DMS 273 (cell line): ENCODE results near the gene TUBB4B.

Experiments used
- DNase-seq: peaks from one replicate; lab custom pipeline; 2025; ENCODE audit not compliant: unreplicated experiment; lab: John Stamatoyannopoulos, UW

TUBB4B gene

GRCh38 chr9:137225699-137226331, 15.3 kb upstream of the TUBB4B start:
- DNase-seq, result no peak

- no peak for DNase-seq
Observed at GRCh38 chr9:137226338-137227053, 14.6 kb upstream of the TUBB4B start.

DNA sequence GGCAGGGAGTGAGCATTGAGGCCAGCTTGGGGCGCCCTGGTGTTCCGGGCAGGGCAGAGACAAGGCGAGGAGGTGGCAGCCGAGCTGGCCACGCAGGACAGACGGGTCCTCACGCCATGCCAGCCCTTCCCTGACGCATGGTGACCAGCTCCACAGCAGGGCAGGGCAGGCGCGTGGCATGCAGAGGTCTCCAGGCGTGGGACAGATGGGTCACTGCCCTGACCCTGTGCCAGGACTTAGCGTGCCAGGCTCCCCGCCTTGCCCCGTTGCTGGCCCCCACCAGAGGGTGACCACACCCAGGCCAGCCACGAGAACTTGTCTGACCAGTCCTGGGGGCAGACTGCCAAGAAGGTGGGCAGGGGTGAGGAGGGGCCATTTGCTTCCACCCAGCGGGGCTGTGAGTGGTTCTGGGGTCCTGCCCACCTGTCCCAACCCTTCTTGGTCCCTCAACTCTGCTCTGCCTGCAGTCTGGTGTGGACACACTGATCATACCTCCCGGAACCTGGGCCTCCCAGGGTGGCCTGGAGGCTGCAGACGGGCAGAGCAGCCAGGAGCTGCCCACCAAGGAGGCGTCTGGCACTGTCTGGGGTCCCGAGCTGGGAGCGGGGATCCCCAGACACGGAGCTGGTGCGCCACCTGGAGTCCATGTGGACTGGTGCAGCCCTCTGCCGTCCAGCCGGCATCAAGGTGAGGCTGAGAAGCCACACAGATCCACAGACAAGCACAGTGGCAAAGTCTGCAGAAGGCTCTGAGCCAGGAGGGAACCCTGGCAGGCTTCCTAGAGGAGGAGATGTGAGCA, 13.8 kb upstream of the TUBB4B start, which contains the start of gene RNF224:
TSS of gene RNF224 (plus strand) at position 449 of the 799 bp plus-strand sequence. CDS start 834 bp downstream, outside the sequence.
- DNase-seq, result peak; percentile 89

- DNase-seq, result no peak
Observed at GRCh38 chr9:137227853-137228505, 13.1 kb upstream of the TUBB4B start.

DNA sequence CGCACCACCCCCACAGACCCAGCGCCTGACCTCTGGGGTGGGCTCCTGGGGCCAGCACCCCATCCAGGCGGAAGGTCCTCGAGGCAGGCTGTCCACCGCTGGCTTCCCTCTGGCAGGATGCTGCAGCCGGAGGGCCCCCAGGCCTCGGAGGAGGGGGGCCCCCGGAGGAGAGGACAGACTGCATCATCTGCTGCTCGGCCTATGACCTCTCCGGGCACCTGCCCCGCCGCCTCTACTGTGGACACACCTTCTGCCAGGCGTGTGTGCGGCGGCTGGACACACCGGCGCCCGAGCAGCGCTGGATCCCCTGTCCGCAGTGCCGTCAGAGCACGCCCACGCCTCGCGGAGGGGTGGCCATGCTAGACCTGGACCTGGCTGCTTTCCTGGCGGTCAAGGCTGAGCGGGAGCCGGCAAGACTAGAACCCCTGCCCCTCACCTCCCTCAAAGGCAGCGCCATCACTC, 12.6 kb upstream of the TUBB4B start:
- DNase-seq, result no peak

- no peak for DNase-seq
Observed at GRCh38 chr9:137228968-137229896, 11.9 kb upstream of the TUBB4B start.

DNA sequence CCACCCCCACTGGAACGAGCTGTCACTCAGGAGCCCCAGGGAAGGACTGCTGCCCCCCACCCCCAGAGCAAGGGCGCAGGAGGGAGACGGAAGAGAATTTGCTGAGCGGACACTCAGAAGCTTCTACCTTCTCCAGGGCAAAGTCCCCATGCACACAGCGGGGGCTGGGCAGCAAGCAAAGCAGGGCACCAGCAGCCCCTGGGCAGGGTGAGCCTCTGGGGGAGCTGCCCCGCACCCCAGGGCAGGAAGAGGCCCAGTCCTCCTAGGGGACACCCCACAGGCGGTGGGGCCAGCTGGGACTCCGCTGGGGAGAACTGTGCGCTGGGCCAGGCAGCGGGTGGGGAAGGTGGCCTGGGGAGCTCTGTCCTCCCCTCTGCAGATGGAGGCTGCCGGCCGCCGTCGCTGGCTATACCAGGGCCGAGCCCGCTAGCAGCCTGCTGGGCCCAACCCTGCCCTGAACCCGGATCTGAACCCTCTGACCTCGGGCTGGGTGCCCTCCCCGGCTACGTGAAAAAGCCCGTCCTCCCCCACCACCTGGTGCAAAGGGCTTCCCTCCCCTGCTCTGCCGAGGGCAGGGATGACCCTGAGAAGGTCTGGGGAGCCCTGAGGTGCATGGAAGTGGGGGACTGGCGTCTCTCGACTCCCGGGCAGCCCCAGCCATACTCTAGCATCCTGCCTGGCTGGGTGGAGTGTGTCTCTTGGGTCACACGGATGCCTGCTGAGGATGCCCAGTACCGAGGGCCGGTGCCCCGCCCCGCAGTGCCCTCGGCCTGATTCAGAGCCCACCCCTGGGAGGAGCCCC, 11.0 kb upstream of the TUBB4B start:
- no peak for DNase-seq

GRCh38 chr9:137230705-137231371, 10.2 kb upstream of the TUBB4B start, which contains the start of gene SLC34A3:
SLC34A3 (plus strand) TSS chr9:137230901; CDS start chr9:137231703, 802 bp downstream.
- DNase-seq, result no peak

DNA sequence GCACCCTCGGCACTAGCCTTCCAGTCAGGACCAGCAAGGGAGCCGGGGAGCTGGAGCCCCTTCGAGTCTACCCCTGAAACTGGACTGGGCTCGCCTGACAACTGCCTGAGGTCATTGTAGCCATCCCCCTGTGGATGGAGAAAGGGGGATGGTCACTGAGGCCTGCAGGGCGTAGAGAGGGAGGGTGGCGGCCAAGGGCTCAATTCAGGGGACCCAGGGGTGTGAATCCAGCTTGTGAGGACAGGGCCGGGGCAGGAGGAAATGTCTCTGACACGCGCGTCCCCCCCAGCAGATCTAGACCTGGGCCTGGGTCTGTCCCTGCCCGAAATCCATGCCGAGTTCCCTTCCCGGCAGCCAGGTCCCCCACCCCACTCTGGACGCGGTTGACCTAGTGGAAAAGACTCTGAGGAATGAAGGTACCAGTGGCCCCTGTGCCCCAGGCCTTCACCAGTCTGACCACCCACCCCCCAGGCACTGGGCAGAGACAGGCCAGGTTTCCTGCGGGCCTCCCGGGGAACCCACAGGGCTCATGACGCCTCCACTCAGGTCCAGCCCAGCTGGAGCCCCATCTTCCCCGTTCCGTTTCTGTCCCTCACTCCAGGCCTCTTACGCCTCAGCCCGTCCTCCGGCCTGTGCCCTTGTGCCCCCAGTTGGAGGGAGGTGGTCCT, 9.6 kb upstream of the TUBB4B start:
- no peak for DNase-seq

- DNase-seq, result no peak
Observed at GRCh38 chr9:137232101-137232500, 9.0 kb upstream of the TUBB4B start.

DNA sequence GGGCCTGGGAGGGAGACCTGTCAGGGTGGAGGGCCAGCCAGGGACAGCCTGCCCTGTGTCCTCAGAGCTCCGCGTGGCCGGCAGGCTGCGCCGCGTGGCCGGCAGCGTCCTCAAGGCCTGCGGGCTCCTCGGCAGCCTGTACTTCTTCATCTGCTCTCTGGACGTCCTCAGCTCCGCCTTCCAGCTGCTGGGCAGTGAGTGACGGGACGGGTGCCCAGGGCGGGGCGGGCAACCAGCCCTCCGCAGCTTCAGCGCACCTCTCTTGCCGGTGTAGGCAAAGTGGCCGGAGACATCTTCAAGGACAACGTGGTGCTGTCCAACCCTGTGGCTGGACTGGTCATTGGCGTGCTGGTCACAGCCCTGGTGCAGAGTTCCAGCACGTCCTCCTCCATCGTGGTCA, 8.6 kb upstream of the TUBB4B start:
- DNase-seq, result no peak

DNA sequence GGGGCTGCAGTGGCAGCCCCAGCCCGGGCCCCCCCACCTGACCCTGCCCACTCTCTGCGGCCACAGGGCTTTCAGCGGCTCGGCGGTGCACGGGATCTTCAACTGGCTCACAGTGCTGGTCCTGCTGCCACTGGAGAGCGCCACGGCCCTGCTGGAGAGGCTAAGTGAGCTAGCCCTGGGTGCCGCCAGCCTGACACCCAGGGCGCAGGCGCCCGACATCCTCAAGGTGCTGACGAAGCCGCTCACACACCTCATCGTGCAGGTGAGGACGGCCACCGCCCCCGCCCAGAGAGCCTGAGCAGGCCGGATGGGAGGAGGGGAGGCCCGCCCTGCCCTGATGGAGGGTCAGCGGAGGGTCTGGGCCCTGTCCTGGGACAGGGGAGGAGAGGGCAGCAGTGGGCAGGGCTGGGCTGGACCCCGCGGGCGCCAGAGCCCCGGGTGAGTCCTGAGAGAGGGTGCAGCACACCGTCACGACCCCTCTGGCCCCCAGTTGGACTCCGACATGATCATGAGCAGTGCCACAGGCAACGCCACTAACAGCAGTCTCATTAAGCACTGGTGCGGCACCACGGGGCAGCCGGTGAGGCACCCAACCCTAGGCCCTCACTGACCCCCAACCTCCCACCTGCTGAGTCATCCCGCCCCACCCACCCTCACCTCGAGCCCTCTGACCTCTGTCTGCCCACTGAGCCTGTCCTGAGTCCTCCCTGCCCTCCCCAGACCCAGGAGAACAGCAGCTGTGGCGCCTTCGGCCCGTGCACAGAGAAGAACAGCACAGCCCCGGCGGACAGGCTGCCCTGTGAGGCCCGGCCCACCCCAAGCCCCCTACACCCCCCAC, 7.7 kb upstream of the TUBB4B start:
- no peak for DNase-seq

DNA sequence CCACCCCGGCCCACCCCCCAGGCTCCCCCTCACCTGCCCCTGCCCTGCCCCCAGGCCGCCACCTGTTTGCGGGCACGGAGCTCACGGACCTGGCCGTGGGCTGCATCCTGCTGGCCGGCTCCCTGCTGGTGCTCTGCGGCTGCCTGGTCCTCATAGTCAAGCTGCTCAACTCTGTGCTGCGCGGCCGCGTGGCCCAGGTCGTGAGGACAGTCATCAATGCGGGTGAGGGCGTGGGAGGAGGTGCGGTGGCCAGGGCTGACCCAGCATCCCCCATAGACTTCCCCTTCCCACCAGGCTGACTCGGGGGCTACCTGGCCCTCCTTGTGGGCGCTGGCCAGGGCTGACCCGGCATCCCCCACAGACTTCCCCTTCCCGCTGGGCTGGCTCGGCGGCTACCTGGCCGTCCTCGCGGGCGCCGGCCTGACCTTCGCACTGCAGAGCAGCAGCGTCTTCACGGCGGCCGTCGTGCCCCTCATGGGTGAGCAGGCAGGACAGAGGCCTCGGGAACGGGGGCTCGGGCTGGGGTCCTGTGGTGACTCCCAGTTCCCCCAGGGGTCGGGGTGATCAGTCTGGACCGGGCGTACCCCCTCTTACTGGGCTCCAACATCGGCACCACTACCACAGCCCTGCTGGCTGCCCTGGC, 6.9 kb upstream of the TUBB4B start:
- no peak for DNase-seq

- DNase-seq, result no peak
Observed at GRCh38 chr9:137234758-137235423, 6.2 kb upstream of the TUBB4B start.

DNA sequence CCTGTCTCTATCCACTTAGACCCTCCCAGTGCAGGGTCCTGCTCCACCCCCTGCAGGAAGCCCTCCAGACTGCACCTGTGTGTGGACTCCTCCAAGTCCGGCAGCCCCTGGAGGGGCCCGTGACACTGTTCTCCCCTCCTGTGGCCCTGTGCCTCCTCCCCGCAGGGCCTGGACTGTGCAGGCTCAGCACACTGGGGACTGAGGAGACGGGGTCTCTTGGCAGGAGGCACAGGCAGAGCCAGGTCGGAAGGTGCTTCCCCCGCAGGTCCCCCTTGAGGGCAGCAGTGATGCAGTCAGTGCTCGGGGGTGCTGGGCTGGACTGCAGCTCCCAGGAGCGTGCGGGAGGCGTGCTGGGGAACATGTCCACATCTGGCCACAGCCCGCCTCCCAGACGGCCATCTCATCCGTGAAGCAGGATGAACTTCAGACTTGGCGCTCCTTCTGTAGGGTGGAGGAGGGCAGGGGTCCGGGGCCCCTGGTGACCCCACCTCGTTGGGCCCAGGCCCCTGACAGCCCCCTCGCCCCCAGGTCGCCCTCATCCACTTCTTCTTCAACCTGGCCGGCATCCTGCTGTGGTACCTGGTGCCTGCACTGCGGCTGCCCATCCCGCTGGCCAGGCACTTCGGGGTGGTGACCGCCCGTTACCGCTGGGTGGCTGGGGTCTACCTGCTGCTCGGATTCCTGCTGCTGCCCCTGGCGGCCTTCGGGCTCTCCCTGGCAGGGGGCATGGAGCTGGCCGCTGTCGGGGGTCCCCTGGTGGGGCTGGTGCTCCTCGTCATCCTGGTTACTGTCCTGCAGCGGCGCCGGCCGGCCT, 5.5 kb upstream of the TUBB4B start:
- no peak for DNase-seq
